GM23338 (cell line): ENCODE results near the gene CDK11A.

ENCODE experiments used
- CTCF ChIP-seq, 2 experiments: fragments of 200-600 bp in 1 of 2; sonication (generic) in 1 of 2; conservative IDR thresholded peaks; 2 replicates each; pipeline versions ENCODE4 v1.5.1 to v1.6.1; 2016 to 2017; ENCODE audit warnings: antibody characterized with exemption in 2 of 2, low read depth in 2 of 2, mild to moderate bottlenecking in 2 of 2, moderate library complexity in 1 of 2
- POLR2AphosphoS5 ChIP-seq: IDR thresholded peaks from 2 replicates; pipeline ENCODE4 v1.6.1; 2016; ENCODE audit warnings: antibody characterized with exemption, low read depth
- REST ChIP-seq: IDR thresholded peaks from one replicate; pipeline ENCODE4 v1.6.1; 2018; ENCODE audit warnings: antibody characterized with exemption; ENCODE audit not compliant: unreplicated experiment

GRCh38 chr1:1759456-1760344 lies 35.5 kb upstream of the CDK11A start:
- TF ChIP-seq REST (no peak), CTCF (conservative IDR thresholded peaks at IDR 0.05; ENCODE audit: low read depth in 2 of 2) (no peak), POLR2AphosphoS5 (no peak)
